ENCODE data around the gene NEURL1B.

Gene NEURL1B

GRCh38 chr5:172608773-172609172 lies 32.3 kb upstream of the NEURL1B start:
- DNase-seq (ENCODE audit: low read depth): no peak

GRCh38 chr5:172610643-172611042 lies 30.4 kb upstream of the NEURL1B start:
- no peak for DNase-seq (ENCODE audit: low read depth)

GRCh38 chr5:172611913-172612312 lies 29.1 kb upstream of the NEURL1B start:
- DNase-seq (ENCODE audit: low read depth): no peak

DNA sequence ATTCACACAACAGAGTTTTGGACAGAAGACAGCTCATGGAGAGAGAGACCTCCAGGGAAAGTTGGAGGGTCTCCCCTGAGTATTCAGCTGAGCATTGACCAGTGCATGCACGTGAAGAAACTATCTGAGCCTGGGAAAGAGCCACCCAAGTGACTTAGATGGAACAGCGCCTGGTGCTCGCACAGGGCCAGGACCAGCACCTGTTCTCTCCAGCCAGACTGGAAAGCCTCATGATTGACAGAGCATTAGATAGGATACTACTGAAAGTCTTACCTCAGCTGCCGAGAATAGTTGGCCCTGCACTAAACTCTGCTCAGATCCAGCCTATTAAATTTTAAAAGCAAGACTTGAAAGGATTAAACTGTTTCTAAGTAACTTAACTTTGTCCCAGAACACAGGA lies 28.3 kb upstream of the NEURL1B start:
- DNase-seq (ENCODE audit: low read depth): no peak

- no peak for DNase-seq (ENCODE audit: low read depth)
Observed at GRCh38 chr5:172616136-172616535, 24.9 kb upstream of the NEURL1B start.

DNA sequence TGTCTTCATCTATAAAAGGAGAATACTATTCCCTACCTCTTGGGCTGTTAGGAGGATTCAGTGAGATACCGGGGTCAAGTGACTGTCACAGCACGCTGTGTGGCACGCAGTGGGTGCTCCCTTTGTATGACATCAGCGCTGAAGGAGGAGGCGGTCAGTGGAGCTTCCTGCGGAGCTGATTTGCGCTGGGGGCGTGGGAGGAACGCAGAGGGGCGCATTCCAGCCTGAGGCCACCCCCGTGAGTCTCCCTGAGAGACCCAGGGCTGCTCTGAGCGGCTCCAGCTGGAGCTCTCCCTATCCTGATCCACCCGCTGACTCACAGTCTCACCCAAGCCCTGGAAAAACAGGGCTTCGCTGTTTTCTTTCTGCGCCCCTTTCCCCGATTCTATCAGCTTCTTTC lies 24.3 kb upstream of the NEURL1B start:
- DNase-seq (ENCODE audit: low read depth): no peak

DNA sequence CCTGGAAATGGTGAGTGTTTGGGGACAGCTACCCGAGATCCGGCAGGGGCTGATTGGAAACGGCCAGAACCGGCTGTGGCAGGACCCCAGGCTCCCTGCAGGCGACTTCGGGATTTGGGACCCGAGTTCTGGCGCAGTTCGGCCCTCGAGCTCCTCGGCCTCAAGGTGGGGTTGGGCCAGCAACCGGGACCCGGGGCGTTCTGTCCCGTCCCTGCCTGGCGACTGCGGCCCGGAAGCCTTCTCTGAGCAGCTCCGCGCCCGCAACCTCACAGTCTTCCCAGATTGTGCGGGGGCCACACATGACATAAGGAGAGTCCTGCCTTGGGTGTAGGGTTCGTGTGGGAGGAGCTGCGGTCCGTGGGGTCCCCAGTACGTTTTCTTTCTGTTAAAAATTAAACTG lies 23.2 kb upstream of the NEURL1B start:
- DNase-seq (ENCODE audit: low read depth): no peak

DNA sequence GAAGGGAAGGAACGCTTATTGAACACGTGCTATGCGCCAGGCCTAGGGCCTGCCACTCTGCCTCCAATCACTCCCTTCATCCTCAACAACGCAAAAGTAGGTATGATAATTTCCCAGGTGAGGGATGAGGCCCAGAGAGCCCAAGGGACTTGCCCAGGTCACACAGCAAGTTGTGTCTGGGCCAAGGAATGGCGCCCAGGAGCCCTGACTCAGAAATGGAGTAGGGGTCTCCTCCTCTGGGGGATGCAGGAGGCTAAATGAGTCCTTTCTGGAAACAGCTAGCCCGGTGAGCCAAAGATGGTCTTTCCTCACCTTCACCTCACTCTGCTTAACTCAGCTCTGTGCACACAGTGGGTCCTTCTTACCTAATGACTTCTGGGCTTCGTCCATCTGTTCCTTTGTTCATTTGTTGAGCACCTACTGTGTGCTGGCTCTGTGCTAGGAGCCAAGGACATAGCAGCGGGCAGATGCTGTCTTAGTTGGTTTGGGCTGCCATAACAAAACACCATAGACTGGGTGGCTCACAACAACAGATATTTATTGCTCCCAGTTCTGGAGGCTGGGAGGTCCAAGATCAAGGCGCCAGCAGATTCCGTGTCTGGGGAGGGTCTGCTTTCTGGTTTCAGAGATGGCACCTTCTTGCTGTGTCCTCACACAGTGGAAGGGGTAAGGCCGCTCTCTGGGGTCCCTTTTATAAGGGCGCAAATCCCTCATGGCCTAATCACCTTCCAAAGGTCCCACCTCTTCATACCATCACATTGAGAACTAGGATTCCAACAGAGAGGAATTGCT lies 22.3 kb upstream of the NEURL1B start:
- no peak for DNase-seq (ENCODE audit: low read depth)

DNA sequence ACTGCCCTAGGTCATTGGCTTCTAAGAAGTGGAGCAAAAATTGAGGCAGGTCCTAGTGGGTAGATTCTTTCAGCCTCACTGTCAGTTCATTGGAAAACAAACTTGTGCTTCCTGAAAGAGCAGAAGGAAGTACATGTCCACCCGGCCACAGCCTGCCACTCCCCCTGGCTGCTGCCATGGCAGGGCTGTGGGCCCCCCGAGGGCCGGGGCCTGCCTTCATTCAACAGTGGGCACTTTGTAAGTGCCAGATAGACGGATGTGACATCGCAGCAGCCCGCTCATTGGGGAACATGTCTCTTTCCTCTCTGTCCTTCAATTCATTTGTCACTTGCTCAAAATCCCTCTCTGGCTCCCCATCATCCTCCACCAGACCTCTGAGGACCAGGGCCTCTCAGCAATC lies 20.6 kb upstream of the NEURL1B start:
- no peak for DNase-seq (ENCODE audit: low read depth)

DNA sequence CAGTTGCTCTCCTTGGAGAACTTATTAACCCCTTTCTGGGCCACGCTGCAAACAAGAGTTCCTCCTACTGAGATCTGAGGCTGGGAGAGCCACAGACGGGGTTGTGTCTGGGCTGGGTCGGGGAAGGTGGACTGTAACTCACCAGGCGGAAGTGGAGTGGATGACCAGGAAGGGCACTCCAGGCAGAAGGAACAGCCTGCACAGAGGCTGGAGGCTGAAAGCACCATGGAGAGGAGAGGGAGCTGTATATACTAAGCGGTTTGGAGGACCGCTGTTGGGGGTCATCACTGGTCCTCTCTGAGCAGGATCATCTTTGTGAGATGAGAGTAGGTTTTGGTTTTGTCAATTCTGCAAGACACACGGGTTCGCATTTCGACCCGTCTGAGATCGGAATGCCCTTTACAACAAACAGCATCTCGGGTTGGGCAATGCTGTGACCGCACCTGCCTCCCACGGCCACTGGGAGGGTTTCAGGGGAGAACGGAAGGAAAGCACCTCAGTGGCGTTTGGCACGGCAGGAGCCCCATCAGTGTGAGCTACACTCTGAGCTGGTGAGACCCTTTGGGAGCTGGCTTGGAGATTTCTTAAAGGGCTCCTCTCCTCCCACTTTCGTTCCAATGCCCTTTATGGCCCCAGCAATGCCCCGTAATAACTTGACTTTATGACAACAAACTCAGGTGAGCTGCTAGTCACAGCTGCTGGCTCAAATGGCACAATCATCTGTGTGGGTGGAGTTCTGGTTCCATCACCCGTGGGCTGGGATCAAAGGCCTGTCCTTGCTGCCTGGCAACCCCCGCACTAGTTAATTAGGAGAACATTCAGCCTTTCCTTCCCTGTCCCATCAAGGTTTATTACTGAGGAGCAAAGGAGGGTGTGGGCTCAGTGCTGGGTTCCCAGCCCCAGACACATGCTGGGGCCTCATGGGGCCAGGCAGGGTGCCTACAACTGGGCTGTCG lies 18.7 kb upstream of the NEURL1B start:
- DNase-seq (ENCODE audit: low read depth): no peak

- no peak for DNase-seq (ENCODE audit: low read depth)
Observed at GRCh38 chr5:172623313-172623980, 17.6 kb upstream of the NEURL1B start.

DNA sequence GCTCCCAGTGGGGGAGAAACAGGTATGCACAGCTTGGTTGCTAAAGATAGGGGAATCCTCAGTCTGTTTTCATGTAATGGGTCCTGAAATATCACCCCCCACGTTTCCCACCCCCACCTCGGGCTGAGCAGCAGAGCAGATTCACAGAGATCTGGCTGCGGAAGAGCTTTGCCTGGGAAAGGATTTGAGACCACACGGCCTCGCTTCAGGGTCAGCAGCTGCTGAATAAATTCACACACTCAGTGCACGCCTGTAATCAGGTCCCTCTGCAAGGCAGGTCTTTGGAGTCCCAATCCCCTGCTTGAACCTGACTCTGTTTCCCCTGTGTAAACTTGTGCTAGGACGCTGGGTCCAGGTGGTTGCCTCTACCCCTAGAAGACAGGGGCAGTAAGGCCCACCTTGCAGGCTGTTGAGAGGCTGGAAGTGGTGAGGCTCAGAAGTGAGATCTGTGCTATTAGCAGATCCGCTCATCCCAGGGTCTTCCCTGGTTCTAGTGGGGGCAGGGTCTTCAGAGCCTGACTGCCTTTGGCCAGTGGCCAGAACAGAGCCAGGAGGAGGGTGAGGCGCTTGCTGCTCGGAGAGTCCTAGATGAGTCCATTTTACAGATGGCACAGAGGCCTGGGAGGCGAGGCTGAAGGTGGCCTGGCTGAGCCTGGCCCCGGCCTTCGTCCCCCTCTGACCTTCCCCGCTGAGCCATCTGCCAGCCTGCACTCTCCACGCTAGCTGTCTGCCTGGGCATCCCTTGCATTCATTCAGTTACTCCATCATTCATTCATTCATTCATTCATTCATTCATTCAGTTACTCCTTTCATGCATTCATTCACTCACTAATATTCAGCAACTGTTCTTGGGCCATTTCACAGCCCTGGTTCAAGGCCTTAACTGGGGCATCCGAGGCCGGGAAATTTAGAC lies 16.7 kb upstream of the NEURL1B start:
- no peak for DNase-seq (ENCODE audit: low read depth)

DNA sequence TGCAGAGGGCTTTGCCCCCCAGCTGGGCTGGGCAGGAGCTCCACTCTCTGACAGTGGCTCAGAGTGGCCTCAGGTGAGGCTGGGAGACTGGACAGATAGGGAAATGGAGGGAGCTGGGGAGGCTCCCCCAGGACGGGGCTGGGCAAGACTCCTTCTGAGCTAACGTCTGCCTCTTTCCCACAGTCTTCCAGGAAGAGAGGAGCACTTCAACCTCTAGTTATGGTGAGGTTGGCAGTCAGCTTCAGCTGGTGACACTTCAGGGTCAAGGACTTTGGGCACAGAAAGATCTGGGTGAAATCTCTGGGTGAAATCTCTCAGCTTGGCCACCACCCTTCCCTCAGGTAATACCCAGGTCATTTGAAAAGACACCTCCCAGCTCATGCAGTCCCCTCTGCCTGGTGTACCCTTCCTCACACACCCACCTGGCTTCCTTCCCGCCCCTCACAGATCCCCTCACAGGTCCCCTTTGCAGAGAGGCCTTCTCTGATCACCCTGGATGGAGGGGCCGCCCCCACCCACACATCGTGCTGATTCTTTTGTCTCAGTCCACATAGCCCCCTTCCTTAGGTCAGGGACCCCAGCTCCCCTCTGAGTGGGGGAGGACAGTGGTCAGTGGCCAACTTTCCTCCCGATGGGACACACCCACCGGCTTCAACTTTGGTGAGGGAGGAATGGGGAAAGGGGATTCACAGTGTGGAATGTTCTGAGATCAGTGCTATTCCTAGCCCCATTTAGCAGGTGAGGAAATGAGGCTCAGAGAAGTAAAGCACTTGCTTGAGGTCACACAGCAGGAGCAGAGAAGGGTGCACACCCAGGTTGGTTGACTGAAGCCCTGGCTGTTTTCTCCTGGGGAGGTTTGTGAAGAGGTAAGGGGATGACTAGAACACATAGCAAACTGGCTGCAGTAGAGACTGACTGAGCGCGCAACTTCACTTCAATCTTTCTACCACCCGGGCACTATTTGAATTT lies 15.8 kb upstream of the NEURL1B start:
- DNase-seq (ENCODE audit: low read depth): no peak

GRCh38 chr5:172626031-172626581 lies 15.0 kb upstream of the NEURL1B start:
- DNase-seq (ENCODE audit: low read depth): no peak

- DNase-seq (ENCODE audit: low read depth): no peak
Observed at GRCh38 chr5:172630082-172630481, 11.0 kb upstream of the NEURL1B start.

- no peak for DNase-seq (ENCODE audit: low read depth)
Observed at GRCh38 chr5:172630482-172630881, 10.6 kb upstream of the NEURL1B start.

GRCh38 chr5:172630986-172631385 lies 10.1 kb upstream of the NEURL1B start:
- no peak for DNase-seq (ENCODE audit: low read depth)

DNA sequence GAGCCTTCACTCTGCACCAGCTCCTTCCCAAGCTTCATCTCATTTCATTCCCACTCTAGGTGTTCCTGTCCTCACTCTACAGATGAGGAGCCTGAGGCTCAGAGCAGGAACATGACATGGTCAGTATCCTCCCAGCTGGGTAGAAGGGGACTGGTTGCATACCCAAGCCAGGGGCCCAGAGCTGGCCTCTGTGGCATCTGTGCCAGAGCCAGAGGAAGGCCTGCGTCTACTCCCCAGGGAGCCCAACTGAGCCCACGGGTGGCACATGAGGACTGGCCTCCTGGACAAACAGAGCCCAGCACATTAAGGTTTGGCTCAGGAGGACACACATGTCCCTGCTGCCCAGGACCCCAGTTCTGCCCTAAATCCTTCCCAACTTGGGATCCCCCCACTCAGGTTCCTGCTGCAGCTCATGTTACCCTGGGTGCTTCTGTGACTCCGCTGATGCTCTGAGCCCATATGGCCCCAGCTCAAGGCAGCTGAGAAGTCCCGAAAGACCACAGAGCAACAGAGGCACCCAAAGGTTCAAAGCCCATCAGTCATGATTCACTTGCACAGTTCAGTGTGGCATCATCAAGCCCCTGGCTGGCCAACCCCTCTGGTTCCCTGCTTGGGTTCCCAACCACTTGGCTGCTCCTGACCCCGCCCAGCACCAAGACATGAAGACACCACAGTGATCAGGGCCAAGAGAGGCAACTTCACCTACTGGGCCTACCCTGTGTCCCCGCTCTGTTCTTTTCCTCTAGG lies 8.5 kb upstream of the NEURL1B start:
- no peak for DNase-seq (ENCODE audit: low read depth)

DNA sequence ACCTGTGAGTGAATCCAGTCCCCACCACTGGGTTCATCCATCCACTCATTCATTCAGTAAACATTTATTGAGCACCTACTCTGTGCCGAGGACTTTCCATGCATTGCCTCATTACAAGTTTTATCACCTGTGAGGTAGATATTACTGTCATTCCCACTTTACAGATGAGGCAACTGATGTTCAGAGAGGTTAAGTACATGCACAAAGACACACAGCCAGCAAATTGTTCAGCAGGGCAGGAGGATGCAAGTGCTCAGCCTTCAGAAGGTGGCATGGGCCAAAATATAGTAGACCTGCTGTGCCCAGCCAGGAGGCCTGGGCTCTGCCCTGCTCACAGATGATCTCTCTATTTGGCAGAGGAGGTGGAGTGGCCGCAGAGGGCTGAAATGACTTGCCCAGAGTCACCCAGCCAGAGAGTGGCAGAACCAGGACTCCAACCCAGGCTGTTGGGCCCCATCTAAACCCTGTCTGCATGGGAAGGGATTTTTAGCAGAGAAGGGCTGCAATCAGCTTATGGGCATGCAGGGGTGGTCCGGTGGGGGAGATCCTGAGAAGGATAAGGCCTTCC lies 7.6 kb upstream of the NEURL1B start:
- no peak for DNase-seq (ENCODE audit: low read depth)

Measured in T follicular helper cell (primary cell).